ENCODE data around the gene TBC1D28. TPM values are rescaled to one million over a fixed set of nuclear protein-coding genes. Genes with fewer than 3 reads are reported as not detected.
"Not testable (repeated sequence)": the region's sequence is repeated elsewhere in the genome, so short reads cannot be mapped to it uniquely, and the experiment has no call there.

Gene TBC1D28
- total RNA-seq, 6 donors from 2014 or later: not detected

- WGBS, 2 donors: 85 to 98% methylated on average over 8 to 9 of the region's 13 CpGs
- not testable (repeated sequence) for H3K27me3 ChIP-seq
- DNase-seq: peak in 1 of 2 donors; percentile 53
Measured at GRCh38 chr17:18638357-18638756, 5.8 kb downstream of the TBC1D28 start.

GRCh38 chr17:18636237-18636636, 8.0 kb downstream of the TBC1D28 start:
- not testable (repeated sequence) for H3K4me1 ChIP-seq; H3K4me3 ChIP-seq; H3K9me3 ChIP-seq; H3K27me3 ChIP-seq; ATAC-seq (ENCODE audit: low FRiP score in 2 of 2); H3K36me3 ChIP-seq; H3K27ac ChIP-seq; DNase-seq
- 60 to 72% methylated on average over 7 of the region's 7 CpGs for WGBS, 2 donors

More at GRCh38 chr17:18638357-18638756, 5.8 kb downstream of the TBC1D28 start:
- ATAC-seq (ENCODE audit: low FRiP score in 2 of 2); H3K9me3 ChIP-seq; H3K4me3 ChIP-seq; H3K36me3 ChIP-seq; H3K27ac ChIP-seq; H3K4me1 ChIP-seq: not testable (repeated sequence)

- not testable (repeated sequence) for H3K27ac ChIP-seq; H3K4me1 ChIP-seq; H3K27me3 ChIP-seq; ATAC-seq (ENCODE audit: low FRiP score in 2 of 2); H3K36me3 ChIP-seq; H3K9me3 ChIP-seq; DNase-seq; H3K4me3 ChIP-seq
- WGBS, 2 donors: 66% methylated on average over 7 of the region's 7 CpGs; no CpG with 5 or more reads in 1 of the 2 donors
Measured at GRCh38 chr17:18635773-18636172, 8.4 kb downstream of the TBC1D28 start.

- ATAC-seq (ENCODE audit: low FRiP score in 2 of 2) (peak in 1 of 2 donors; percentile 37), DNase-seq (peak in 1 of 2 donors; percentile 82)
- H3K27me3 ChIP-seq, H3K4me1 ChIP-seq, H3K27ac ChIP-seq, H3K9me3 ChIP-seq, H3K36me3 ChIP-seq: not testable (repeated sequence)
- peak overlapping the region in 2 of 4 donors; percentile 9 to 19 for H3K4me3 ChIP-seq
- 10 to 12% methylated on average over 17 to 35 of the region's 56 CpGs for WGBS, 2 donors
Measured at GRCh38 chr17:18634550-18635263, 9.5 kb downstream of the TBC1D28 start.

GRCh38 chr17:18626152-18626870, 17.9 kb downstream of the TBC1D28 start:
- Histone ChIP-seq H3K27ac (no peak overlapping the region), H3K27me3 (no peaks in the 10 kb centered on the region), H3K36me3 (no peaks in the 10 kb centered on the region), H3K4me3 (peak overlapping the region in 2 of 4 donors; percentile 35 to 58), H3K9me3 (no peaks in the 10 kb centered on the region), H3K4me1 (peaks cover 0 to 4% (median 1%) of the 10 kb centered on the region in 4 donors)
- TF ChIP-seq EP300 (IDR thresholded peaks at IDR 0.05) (no peak), CTCF (IDR thresholded peaks at IDR 0.05) (no peak), POLR2A (IDR thresholded peaks at IDR 0.05) (no peak), POLR2AphosphoS5 (IDR thresholded peaks at IDR 0.05) (no peak)
- DNase-seq (peak in 1 of 2 donors; percentile 49), ATAC-seq (ENCODE audit: low FRiP score in 2 of 2) (no peak)
- 78 to 80% methylated on average over 12 of the region's 12 CpGs for WGBS, 2 donors

- H3K4me1 ChIP-seq, H3K27me3 ChIP-seq, H3K36me3 ChIP-seq, H3K9me3 ChIP-seq: not testable (repeated sequence)
- peak; percentile 95 to 98 for ATAC-seq (ENCODE audit: low FRiP score in 2 of 2)
- peak overlapping the region in 3 of 4 donors; percentile 35 to 58 (median 38) for H3K4me3 ChIP-seq
- TF ChIP-seq POLR2AphosphoS5 (IDR thresholded peaks at IDR 0.05) (peak in 1 of 2 donors; percentile 83), POLR2A (IDR thresholded peaks at IDR 0.05) (peak in 2 of 4 donors; percentile 37 to 66), CTCF (IDR thresholded peaks at IDR 0.05) (peak; percentile 98 to 100 (median 100))
- peak; percentile 90 to 95 for DNase-seq
- H3K27ac ChIP-seq: peak overlapping the region; percentile 34 to 78 (median 66)
- 1 to 6% methylated on average over 7 to 11 of the region's 22 CpGs for WGBS, 2 donors
Measured at GRCh38 chr17:18625509-18626104, 18.6 kb downstream of the TBC1D28 start.

GRCh38 chr17:18624862-18625501, 19.2 kb downstream of the TBC1D28 start:
- DNase-seq, H3K36me3 ChIP-seq, H3K9me3 ChIP-seq, H3K27me3 ChIP-seq, H3K4me1 ChIP-seq: not testable (repeated sequence)
- H3K27ac ChIP-seq: peak overlapping the region; percentile 34 to 78 (median 66)
- WGBS, 2 donors: 33 to 45% methylated on average over 9 to 18 of the region's 35 CpGs
- H3K4me3 ChIP-seq: peak overlapping the region in 3 of 4 donors; percentile 35 to 58 (median 38)
- peak; percentile 80 to 87 for ATAC-seq (ENCODE audit: low FRiP score in 2 of 2)

- H3K4me3 ChIP-seq; H3K27me3 ChIP-seq; H3K9me3 ChIP-seq; DNase-seq; H3K4me1 ChIP-seq; ATAC-seq (ENCODE audit: low FRiP score in 2 of 2); H3K36me3 ChIP-seq; H3K27ac ChIP-seq: not testable (repeated sequence)
- WGBS, 2 donors: 71% methylated on average over 1 of the region's 2 CpGs
Measured at GRCh38 chr17:18617613-18618012, 26.6 kb downstream of the TBC1D28 start.

GRCh38 chr17:18613016-18613415, 31.2 kb downstream of the TBC1D28 start:
- H3K4me1 ChIP-seq; H3K27me3 ChIP-seq; H3K9me3 ChIP-seq; ATAC-seq (ENCODE audit: low FRiP score in 2 of 2); DNase-seq; H3K27ac ChIP-seq; H3K4me3 ChIP-seq; H3K36me3 ChIP-seq: not testable (repeated sequence)

- 87 to 92% methylated on average over 2 of the region's 2 CpGs for WGBS, 2 donors
- not testable (repeated sequence) for H3K36me3 ChIP-seq; DNase-seq; H3K9me3 ChIP-seq; ATAC-seq (ENCODE audit: low FRiP score in 2 of 2); H3K4me3 ChIP-seq; H3K4me1 ChIP-seq; H3K27ac ChIP-seq; H3K27me3 ChIP-seq
Measured at GRCh38 chr17:18593138-18593537, 51.1 kb downstream of the TBC1D28 start.

All from upper lobe of left lung (tissue), 6 donors.